Vagina (tissue), 2 donors: ENCODE data around the gene FGF3.

Source experiments
- POLR2A ChIP-seq, 2 donors: fragments of 450-650 bp; IDR thresholded peaks; one replicate each; pipeline ENCODE4 v1.6.1; 2017; ENCODE audit warnings: antibody characterized with exemption in 2 of 2, mild to moderate bottlenecking in 2 of 2, moderate library complexity in 2 of 2
- POLR2AphosphoS5 ChIP-seq, 2 donors: sonication (generic); formaldehyde crosslinking; IDR thresholded peaks; one replicate each; pipeline ENCODE4 v1.9.0; 2017; ENCODE audit warnings: antibody characterized with exemption in 2 of 2, mild to moderate bottlenecking in 2 of 2, low read depth in 1 of 2; ENCODE audit not compliant: insufficient read depth in 1 of 2
- TF ChIP-seq, protein P1 (sequence below), 3 experiments: fragments of 450-650 bp in 2 of 3; fragments of 200-600 bp in 1 of 3; sonication (generic) in 1 of 3; IDR thresholded peaks; one replicate each; pipeline ENCODE4 v1.5.1; 2017 to 2019; ENCODE audit warnings: antibody characterized with exemption in 3 of 3, mild to moderate bottlenecking in 2 of 3, moderate library complexity in 2 of 3

DNA sequence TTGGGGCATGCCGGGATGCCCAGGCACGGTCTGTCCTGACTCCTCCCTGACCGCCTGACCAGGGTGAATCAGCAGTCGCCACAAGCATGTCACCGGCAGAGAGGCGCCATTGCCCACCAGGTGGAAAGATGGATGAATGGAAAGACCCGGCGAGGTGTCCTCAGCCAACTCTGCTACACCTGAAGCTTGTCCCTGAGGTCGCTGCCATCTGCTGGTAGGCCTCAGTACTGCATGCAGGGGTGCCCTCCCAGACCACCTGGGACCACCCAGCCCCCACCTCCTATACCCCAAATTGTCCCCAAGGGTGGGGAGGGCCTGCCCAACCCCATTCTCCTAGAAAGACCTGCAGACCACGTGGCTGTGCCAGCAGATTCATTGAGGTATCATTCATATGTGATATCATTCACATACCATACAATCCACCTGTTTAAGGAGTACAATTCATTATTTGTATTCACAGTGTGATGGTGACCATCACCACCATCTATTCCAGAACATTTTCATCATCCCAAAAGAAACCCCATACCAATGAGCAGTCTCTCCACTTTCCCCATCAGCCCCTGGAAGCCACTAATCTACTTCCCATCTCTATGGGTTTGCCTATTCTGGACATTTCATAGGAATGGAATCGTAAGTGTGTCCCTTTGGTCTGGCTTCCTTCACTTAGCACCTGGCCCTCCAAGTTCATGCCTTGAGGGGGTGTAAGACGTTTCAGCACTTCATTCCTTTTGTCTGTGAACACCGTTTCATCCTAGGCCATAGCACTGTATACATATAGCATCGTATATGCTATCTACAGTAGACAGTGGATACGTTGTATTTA, 17.5 kb downstream of the FGF3 start:
- TF ChIP-seq, protein P1, sequence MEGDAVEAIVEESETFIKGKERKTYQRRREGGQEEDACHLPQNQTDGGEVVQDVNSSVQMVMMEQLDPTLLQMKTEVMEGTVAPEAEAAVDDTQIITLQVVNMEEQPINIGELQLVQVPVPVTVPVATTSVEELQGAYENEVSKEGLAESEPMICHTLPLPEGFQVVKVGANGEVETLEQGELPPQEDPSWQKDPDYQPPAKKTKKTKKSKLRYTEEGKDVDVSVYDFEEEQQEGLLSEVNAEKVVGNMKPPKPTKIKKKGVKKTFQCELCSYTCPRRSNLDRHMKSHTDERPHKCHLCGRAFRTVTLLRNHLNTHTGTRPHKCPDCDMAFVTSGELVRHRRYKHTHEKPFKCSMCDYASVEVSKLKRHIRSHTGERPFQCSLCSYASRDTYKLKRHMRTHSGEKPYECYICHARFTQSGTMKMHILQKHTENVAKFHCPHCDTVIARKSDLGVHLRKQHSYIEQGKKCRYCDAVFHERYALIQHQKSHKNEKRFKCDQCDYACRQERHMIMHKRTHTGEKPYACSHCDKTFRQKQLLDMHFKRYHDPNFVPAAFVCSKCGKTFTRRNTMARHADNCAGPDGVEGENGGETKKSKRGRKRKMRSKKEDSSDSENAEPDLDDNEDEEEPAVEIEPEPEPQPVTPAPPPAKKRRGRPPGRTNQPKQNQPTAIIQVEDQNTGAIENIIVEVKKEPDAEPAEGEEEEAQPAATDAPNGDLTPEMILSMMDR (IDR thresholded peaks at IDR 0.05): peak in 1 of 3 experiments; percentile 30
- TF ChIP-seq POLR2AphosphoS5 (IDR thresholded peaks at IDR 0.05; ENCODE audit: insufficient read depth in 1 of 2, low read depth in 1 of 2) (no peak), POLR2A (IDR thresholded peaks at IDR 0.05) (no peak)
